Muscle of leg (tissue), 11 donors: ENCODE data around the gene EHMT1. TPM values are rescaled to one million over a fixed set of nuclear protein-coding genes. Genes with fewer than 3 reads are reported as not detected.

Source experiments
- DNase-seq: peaks from one replicate; pipeline ENCODE4 v3.0.0; 2013
- H3K27ac ChIP-seq: one replicate; pipeline ENCODE4 v1.5.1; 2013; ENCODE audit warnings: mild to moderate bottlenecking, low read length, control low read depth
- H3K27me3 ChIP-seq: one replicate; pipeline ENCODE4 v1.6.1; 2013; ENCODE audit warnings: low read length; ENCODE audit not compliant: control insufficient read depth, insufficient read depth
- H3K36me3 ChIP-seq: one replicate; pipeline ENCODE4 v1.6.1; 2013; ENCODE audit warnings: low read length; ENCODE audit not compliant: control insufficient read depth, insufficient read depth
- H3K4me1 ChIP-seq: one replicate; pipeline ENCODE4 v1.6.1; 2013; ENCODE audit warnings: low read length; ENCODE audit not compliant: control insufficient read depth, insufficient read depth
- H3K4me3 ChIP-seq: one replicate; pipeline ENCODE4 v1.5.1; 2013; ENCODE audit warnings: low read length, control low read depth
- H3K9me3 ChIP-seq: replicated peaks from 2 replicates; pipeline ENCODE4 v1.6.1; 2013; ENCODE audit warnings: low read depth, low read length; ENCODE audit not compliant: control insufficient read depth
- WGBS: methylation state at CpG from one replicate; pipeline ENCODE4 v1.1.5; 2013; ENCODE audit warnings: missing lambda C conversion rate; ENCODE audit not compliant: insufficient coverage; 5-methylcytosine and 5-hydroxymethylcytosine counted together
- polyA plus RNA-seq, 8 donors: library from polyadenylated mRNA; unstranded; fragments of 120-200 nt; gene quantifications; one replicate each; pipeline versions ENCODE4 v1.2.1 to v1.2.3, GENCODE V29; 2013; ENCODE audit warnings: inconsistent platforms in 1 of 8, low replicate concordance in 1 of 8; ENCODE audit not compliant: insufficient read length in 8 of 8, insufficient read depth in 1 of 8
- total RNA-seq: library from RNA; stranded (reverse); fragments of 120-200 nt; gene quantifications from one replicate; pipeline ENCODE4 v1.2.4, GENCODE V29; 2013

Gene EHMT1
- total and polyA plus RNA-seq, 9 donors: 29.9 to 59.7 (median 47.7) TPM

DNA sequence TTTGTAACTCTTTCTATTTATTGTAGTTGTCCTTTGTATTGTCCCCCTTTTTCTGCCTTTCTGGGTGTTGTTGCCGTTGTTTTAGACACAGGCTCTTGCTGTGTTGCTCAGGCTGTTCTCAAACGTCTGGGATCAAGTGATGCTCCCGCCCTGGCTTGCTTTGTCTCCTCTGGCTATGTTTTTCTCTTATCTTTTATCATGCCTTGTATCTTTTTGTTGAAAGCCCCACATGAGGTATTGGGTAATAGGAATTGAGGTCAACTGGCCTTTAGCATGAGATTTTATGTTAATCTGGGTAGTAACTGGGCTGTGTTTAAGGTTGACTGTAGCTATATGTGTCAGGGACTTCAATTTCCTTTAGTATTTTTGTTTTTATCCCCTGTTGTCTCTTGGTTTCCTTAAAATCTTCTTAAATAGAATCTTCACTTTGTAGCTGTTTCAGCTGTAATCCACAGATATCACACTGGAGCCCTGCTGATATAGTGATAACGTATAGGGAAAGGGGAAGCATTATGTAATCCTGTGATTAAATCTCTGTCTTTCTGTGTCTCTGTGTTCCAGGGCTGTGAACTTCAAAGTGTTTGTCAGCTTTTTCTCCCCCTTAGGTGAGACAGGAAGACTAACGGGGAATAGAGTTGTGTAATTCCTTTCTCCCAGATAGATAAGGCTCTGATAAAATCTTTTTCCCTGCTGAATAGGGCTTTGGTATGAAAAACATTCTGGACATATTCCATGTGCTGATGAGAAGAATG, 232.9 kb downstream of the EHMT1 start:
- Histone ChIP-seq H3K9me3 (peaks cover 19% of the 10 kb centered on the region), H3K36me3 (no peaks in the 10 kb centered on the region), H3K4me1 (no peaks in the 10 kb centered on the region), H3K4me3 (no peak overlapping the region), H3K27me3 (no peaks in the 10 kb centered on the region), H3K27ac (no peak overlapping the region)
- no CpG with 5 or more reads among the region's 5 CpGs for WGBS
- DNase-seq: no peak

DNA sequence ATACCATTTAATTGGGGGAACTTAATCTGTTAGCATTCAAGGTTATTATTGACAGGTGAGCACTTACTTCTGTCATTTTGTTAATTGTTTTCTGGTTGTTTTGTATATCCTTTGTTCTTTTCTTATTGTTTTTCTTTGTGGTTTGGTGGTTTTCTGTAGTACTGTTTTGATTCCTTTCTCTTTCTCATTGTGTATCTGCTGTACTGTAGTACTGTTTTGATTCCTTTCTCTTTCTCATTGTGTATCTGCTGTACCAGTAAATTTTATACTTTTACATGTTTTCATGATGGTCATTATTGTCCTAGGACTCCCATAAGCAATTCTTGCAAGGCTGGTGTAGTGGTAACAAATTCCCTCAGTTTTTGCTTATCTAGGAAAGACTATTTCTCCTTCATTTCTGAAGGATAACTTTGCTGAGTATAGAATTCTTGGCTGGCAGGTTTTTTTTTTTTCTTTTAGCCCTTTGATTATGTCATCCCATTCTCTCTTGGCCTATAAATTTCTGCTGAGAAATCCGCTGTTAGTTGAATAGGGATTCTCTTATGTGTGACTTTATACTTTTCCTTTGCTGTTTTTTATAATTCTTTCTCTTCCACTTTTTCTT, 234.7 kb downstream of the EHMT1 start:
- Histone ChIP-seq H3K9me3 (peaks cover 20% of the 10 kb centered on the region), H3K27ac (no peak overlapping the region), H3K4me3 (no peak overlapping the region), H3K27me3 (no peaks in the 10 kb centered on the region), H3K36me3 (no peaks in the 10 kb centered on the region), H3K4me1 (no peaks in the 10 kb centered on the region)
- no peak for DNase-seq
- WGBS: no CpG with 5 or more reads among the region's 1 CpG

DNA sequence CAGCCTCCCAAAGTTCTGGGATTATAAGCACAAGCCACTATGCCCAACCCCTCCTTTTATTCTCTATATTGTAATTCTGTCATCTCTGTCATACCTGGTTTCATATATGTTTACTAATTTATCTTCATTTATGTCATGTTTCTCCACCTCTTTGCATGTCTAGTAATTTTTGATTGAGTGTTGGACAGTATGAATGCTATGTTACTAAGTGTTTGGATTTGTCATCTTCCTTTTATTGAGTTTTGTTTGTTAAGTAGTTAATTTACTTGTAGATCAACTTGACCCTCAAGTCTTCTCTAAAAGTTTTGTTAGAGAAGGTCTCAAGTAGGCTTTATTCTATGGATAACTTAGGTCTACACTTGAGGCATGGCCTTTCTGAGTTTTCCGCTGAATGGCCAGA, 241.6 kb downstream of the EHMT1 start:
- Histone ChIP-seq H3K9me3 (peaks cover 18% of the 10 kb centered on the region), H3K36me3 (no peaks in the 10 kb centered on the region), H3K4me1 (no peaks in the 10 kb centered on the region), H3K4me3 (no peak overlapping the region), H3K27me3 (peaks cover 4% of the 10 kb centered on the region), H3K27ac (no peak overlapping the region)
- no peak for DNase-seq
- WGBS: 100% methylated on average over 1 of the region's 1 CpG

DNA sequence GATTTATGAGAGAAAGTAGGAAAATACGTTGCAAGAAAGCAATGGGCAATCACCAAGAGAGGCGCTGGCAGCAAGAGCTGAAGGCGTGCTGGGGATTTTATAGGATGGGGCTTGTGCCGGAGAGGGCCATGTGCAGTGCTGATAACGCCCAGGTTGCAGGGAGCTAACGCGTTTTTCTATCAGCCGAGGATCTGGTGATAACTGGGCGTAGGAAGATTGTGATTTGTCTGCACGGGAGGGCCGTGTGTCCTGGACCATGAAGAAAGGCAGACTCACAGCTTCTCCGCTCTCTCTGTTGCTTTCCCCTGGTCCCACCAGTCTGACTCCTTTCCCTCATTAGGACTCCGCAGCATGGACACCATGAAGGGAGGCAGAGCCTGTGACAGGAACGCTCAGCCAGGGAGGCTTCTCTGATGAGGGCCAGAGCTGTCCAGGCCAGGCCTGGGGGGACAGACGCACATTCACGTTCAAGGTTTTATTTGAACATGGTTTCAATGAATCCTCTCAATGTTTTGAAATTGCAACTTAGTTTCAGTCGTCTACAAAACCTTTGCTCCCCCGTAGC, 246.9 kb downstream of the EHMT1 start:
- no peak overlapping the region for H3K27ac ChIP-seq
- no peaks in the 10 kb centered on the region for H3K4me1 ChIP-seq
- H3K9me3 ChIP-seq: peaks cover 5% of the 10 kb centered on the region
- H3K36me3 ChIP-seq: no peaks in the 10 kb centered on the region
- peaks cover 4% of the 10 kb centered on the region for H3K27me3 ChIP-seq
- no peak for DNase-seq
- H3K4me3 ChIP-seq: no peak overlapping the region
- WGBS: 39% methylated on average over 15 of the region's 18 CpGs

DNA sequence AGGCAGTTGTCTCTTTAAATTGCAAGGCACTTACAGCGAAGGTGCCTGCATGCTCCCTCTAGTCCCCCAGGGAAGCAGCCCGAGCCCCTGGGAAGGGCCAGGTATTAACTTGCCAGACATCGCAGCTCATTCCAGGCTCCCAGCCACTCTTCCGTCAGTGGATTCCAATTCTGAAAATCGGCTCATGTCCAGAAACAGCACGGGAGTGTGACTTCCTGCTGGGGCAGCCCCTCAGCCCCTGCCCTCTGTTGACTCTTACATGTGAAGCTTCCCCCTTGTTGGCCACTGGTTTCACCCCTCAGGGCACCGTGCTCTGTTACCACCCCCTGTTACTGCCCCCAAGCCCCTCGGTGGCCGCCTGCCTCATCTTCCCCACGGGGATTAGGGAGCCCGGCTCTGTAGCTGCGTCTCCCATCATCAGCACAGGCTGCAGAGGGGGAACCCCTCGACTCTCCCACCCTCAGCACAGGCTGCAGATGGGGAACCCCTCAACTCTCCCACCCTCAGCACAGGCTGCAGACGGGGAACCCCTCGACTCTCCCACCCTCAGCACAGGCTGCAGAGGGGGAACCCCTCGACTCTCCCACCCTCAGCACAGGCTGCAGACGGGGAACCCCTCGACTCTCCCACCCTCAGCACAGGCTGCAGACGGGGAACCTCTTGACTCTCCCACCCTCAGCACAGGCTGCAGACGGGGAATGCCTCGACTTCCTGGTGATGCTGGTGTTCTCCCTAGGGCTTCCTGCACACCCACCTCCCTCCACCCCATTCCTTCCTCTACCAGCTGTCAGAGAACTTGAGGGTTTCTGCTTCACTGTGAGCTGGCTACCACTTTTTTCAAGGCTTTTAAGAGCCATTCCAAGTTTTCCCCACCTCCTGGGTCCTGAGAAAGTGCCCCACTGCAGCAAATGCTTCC, 247.7 kb downstream of the EHMT1 start:
- Histone ChIP-seq H3K36me3 (no peaks in the 10 kb centered on the region), H3K9me3 (peaks cover 2% of the 10 kb centered on the region), H3K27me3 (peaks cover 4% of the 10 kb centered on the region), H3K27ac (no peak overlapping the region), H3K4me1 (no peaks in the 10 kb centered on the region), H3K4me3 (no peak overlapping the region)
- 22% methylated on average over 14 of the region's 21 CpGs for WGBS
- DNase-seq: no peak

GRCh38 chr9:137870432-137870831, 251.6 kb downstream of the EHMT1 start:
- Histone ChIP-seq H3K36me3 (no peaks in the 10 kb centered on the region), H3K4me3 (no peak overlapping the region), H3K27me3 (peaks cover 8% of the 10 kb centered on the region), H3K4me1 (no peaks in the 10 kb centered on the region), H3K9me3 (peaks cover 2% of the 10 kb centered on the region), H3K27ac (no peak overlapping the region)
- 100% methylated on average over 1 of the region's 3 CpGs for WGBS
- DNase-seq: no peak

GRCh38 chr9:137872296-137872695, 253.5 kb downstream of the EHMT1 start:
- Histone ChIP-seq H3K36me3 (no peaks in the 10 kb centered on the region), H3K27me3 (peaks cover 26% of the 10 kb centered on the region), H3K4me3 (no peak overlapping the region), H3K9me3 (peaks cover 2% of the 10 kb centered on the region), H3K27ac (no peak overlapping the region), H3K4me1 (no peaks in the 10 kb centered on the region)
- DNase-seq: no peak
- WGBS: 68% methylated on average over 10 of the region's 10 CpGs

DNA sequence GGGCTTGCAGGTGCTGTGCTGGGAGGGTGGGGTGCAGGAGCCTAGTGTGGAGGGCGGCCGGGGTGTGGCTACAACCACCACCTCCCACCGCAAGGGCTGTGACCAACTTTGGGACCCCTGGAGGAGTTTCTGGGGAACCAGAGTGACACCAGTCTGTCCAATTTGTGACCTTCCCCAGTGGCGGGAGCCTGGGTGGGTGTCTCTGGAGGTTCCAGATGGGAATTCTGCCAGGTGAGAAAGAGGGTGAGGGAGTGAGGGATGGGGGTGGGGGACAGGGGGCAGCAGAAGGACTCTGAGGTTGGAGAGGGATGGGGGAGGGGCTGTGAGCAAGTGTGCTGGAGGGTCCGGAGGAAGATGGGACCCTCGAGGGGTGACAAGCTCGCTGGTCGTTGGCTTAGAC, 254.6 kb downstream of the EHMT1 start:
- no peak overlapping the region for H3K27ac ChIP-seq
- H3K27me3 ChIP-seq: peaks cover 28% of the 10 kb centered on the region
- WGBS: 81% methylated on average over 5 of the region's 8 CpGs
- no peak overlapping the region for H3K4me3 ChIP-seq
- H3K4me1 ChIP-seq: peaks cover 2% of the 10 kb centered on the region
- peaks cover 2% of the 10 kb centered on the region for H3K9me3 ChIP-seq
- no peaks in the 10 kb centered on the region for H3K36me3 ChIP-seq
- DNase-seq: no peak

DNA sequence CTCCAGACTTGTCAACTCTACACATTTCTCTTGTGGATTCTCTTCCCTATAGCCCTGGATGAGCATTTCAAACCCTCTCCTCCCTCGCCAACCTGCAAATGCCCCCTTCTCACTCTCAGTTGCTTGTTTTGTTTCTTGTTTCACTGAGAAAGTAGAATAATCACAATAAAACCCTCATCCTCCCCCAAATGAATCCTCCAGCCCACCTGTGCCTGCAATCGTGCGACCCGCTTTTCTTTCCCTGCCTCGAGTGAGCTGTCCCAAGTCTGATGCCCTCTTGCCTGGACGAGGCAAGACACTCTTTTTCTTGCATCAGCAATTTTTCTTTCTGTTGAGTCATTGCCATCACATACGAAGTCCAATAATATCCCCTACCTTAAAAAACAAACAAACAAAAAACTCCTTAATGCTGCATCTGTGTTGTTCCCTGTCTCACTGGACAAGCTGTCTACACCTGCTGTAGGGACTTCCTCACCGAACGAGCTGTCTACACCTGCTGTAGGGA, 255.1 kb downstream of the EHMT1 start:
- WGBS: 78% methylated on average over 6 of the region's 9 CpGs
- peaks cover 31% of the 10 kb centered on the region for H3K27me3 ChIP-seq
- H3K36me3 ChIP-seq: no peaks in the 10 kb centered on the region
- DNase-seq: no peak
- peaks cover 2% of the 10 kb centered on the region for H3K9me3 ChIP-seq
- H3K4me3 ChIP-seq: no peak overlapping the region
- no peak overlapping the region for H3K27ac ChIP-seq
- H3K4me1 ChIP-seq: peaks cover 4% of the 10 kb centered on the region
